ENCODE measurements around the gene EVX2.

GRCh38 chr2:176067589-176068418 is 16.0 kb downstream of the EVX2 start:
- TF ChIP-seq, protein P1, sequence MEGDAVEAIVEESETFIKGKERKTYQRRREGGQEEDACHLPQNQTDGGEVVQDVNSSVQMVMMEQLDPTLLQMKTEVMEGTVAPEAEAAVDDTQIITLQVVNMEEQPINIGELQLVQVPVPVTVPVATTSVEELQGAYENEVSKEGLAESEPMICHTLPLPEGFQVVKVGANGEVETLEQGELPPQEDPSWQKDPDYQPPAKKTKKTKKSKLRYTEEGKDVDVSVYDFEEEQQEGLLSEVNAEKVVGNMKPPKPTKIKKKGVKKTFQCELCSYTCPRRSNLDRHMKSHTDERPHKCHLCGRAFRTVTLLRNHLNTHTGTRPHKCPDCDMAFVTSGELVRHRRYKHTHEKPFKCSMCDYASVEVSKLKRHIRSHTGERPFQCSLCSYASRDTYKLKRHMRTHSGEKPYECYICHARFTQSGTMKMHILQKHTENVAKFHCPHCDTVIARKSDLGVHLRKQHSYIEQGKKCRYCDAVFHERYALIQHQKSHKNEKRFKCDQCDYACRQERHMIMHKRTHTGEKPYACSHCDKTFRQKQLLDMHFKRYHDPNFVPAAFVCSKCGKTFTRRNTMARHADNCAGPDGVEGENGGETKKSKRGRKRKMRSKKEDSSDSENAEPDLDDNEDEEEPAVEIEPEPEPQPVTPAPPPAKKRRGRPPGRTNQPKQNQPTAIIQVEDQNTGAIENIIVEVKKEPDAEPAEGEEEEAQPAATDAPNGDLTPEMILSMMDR (IDR thresholded peaks at IDR 0.05; ENCODE audit: low read depth, low read length, poor library complexity, severe bottlenecking), result no peak
- no peak for TF ChIP-seq EZH2phosphoT487 (IDR thresholded peaks at IDR 0.05; ENCODE audit: borderline replicate concordance, low read length)
